K562 (cell line): ENCODE results near the gene MS4A6E. TPM values are rescaled to one million over a fixed set of nuclear protein-coding genes. Genes with fewer than 3 reads are reported as not detected.

Source experiments
- ATAC-seq: fragments of 200-7000 bp; cut with Tn5 transposase; 3 replicates; pipeline ENCODE4 v1.9.1; 2020; ENCODE audit warnings: moderate library complexity
- BruUV-seq: library from RNA; stranded (reverse); fragments of 400-500 nt; replicated peaks from 2 replicates; lab custom pipeline; 2021; lab: Mats Ljungman, UMichigan
- CTCF ChIA-PET: fragments of 300-600 bp; formaldehyde crosslinking; extraction: SDS; loops from one replicate; lab custom pipeline; 2021; ENCODE audit warnings: low intra/inter-chr PET ratio; lab: Yijun Ruan, JAX
- POLR2A ChIA-PET: fragments of 300-600, 350-650 bp; sonication (Branson Sonifier 250); formaldehyde crosslinking; extraction: SDS; loops from one replicate; lab custom pipeline; 2021; ENCODE audit warnings: antibody characterized with exemption, inconsistent platforms; lab: Yijun Ruan, JAX
- DNase-seq, 4 experiments: peaks; one replicate each; pipeline versions ENCODE4 v3.0.0 to v3.0.0-alpha.2; 2011 to 2018; ENCODE audit warnings: low spot score in 3 of 4, mixed read lengths in 3 of 4; ENCODE audit errors: extremely low read depth in 1 of 4
- FAIRE-seq: peaks from 2 replicates; lab custom pipeline; 2011; peaks lifted over from hg19 to GRCh38; lab: Jason Lieb, UNC
- H2AFZ ChIP-seq: 2 replicates; pipeline ENCODE4 v1.6.0; 2011; ENCODE audit warnings: low read depth, low read length, control low read depth, inconsistent platforms
- H3K27ac ChIP-seq: fragments of 200-600 bp; 3 replicates; pipeline ENCODE4 v1.8.0; 2011; ENCODE audit warnings: low read depth, mild to moderate bottlenecking, control low read depth, inconsistent platforms, low read length, moderate library complexity, mixed read lengths; ENCODE audit errors: extremely low read depth
- H3K27me3 ChIP-seq, 2 experiments: fragments of 300-600 bp in 1 of 2; 2 replicates in 1 of 2; 3 replicates in 1 of 2; pipeline versions ENCODE4 v1.6.0 to v1.8.0; 2011; ENCODE audit warnings: inconsistent platforms in 2 of 2, low read length in 2 of 2, mild to moderate bottlenecking in 1 of 2, mixed read lengths in 1 of 2, moderate library complexity in 1 of 2; ENCODE audit not compliant: control insufficient read depth in 2 of 2, insufficient read depth in 2 of 2
- H3K36me3 ChIP-seq: fragments of 300-600 bp; 3 replicates; pipeline ENCODE4 v1.8.0; 2011; ENCODE audit warnings: mild to moderate bottlenecking, low read length, inconsistent platforms; ENCODE audit not compliant: control insufficient read depth, insufficient read depth
- H3K4me1 ChIP-seq, 2 experiments: fragments of 200-600 bp in 1 of 2; replicated peaks in 1 of 2; 2 replicates in 1 of 2; 3 replicates in 1 of 2; pipeline versions ENCODE4 v1.5.1 to v1.8.0; 2011; ENCODE audit warnings: inconsistent platforms in 2 of 2, low read length in 2 of 2, mild to moderate bottlenecking in 1 of 2, mixed read lengths in 1 of 2, moderate library complexity in 1 of 2; ENCODE audit not compliant: control insufficient read depth in 2 of 2, insufficient read depth in 2 of 2
- H3K4me2 ChIP-seq: 2 replicates; pipeline ENCODE4 v1.6.1; 2011; ENCODE audit warnings: low read length, control low read depth, inconsistent platforms, mixed read lengths; ENCODE audit not compliant: insufficient read depth
- H3K4me3 ChIP-seq: fragments of 200-600 bp; sonication (generic), shearing (Covaris generic); 2 replicates; pipeline ENCODE4 v1.5.1; 2016; ENCODE audit warnings: control low read depth, inconsistent platforms
- H3K79me2 ChIP-seq: fragments of 200-600 bp; 3 replicates; pipeline ENCODE4 v1.8.0; 2011; ENCODE audit warnings: low read length, inconsistent platforms; ENCODE audit not compliant: control insufficient read depth, insufficient read depth
- H3K9ac ChIP-seq, 2 experiments: 2 replicates each; pipeline versions ENCODE4 v1.6.0 to v1.6.1; 2011; ENCODE audit warnings: low read depth in 2 of 2, low read length in 2 of 2, control low read depth in 1 of 2, inconsistent platforms in 1 of 2, mild to moderate bottlenecking in 1 of 2, mixed read lengths in 1 of 2; ENCODE audit not compliant: insufficient read depth in 1 of 2
- H3K9me1 ChIP-seq: one replicate; pipeline ENCODE4 v1.6.0; 2011; ENCODE audit warnings: inconsistent platforms, mild to moderate bottlenecking, low read length, moderate library complexity; ENCODE audit not compliant: control insufficient read depth, insufficient read depth
- H3K9me3 ChIP-seq: replicated peaks from 2 replicates; pipeline ENCODE4 v1.5.1; 2011; ENCODE audit warnings: low read depth, low read length, inconsistent platforms; ENCODE audit not compliant: control insufficient read depth, insufficient read depth
- H4K20me1 ChIP-seq: replicated peaks from 2 replicates; pipeline ENCODE4 v1.6.1; 2011; ENCODE audit warnings: low read length, inconsistent platforms, mixed read lengths; ENCODE audit not compliant: control insufficient read depth, insufficient read depth
- ARID3A ChIP-seq: IDR thresholded peaks from 2 replicates; pipeline ENCODE4 v1.6.1; 2012; ENCODE audit warnings: low read depth, low read length, improper control_type of control experiment, borderline replicate concordance
- CTCF ChIP-seq, 3 experiments: IDR thresholded peaks in 2 of 3; conservative IDR thresholded peaks in 1 of 3; 2 replicates each; pipeline ENCODE4 v1.5.1; 2011 to 2012; ENCODE audit warnings: low read length in 3 of 3, mild to moderate bottlenecking in 3 of 3, control low read depth in 2 of 3, improper control_type of control experiment in 1 of 3, inconsistent platforms in 1 of 3, low read depth in 1 of 3, mixed read lengths in 1 of 3, moderate library complexity in 1 of 3; ENCODE audit not compliant: insufficient read depth in 2 of 3
- FOS ChIP-seq: IDR thresholded peaks from 3 replicates; pipeline ENCODE4 v1.6.1; 2011; ENCODE audit not compliant: insufficient read length; ENCODE audit errors: extremely low read depth
- JUND ChIP-seq, 2 experiments: IDR thresholded peaks; 2 replicates in 1 of 2; 3 replicates in 1 of 2; pipeline ENCODE4 v1.6.1; 2011; ENCODE audit warnings: borderline replicate concordance in 2 of 2, low read depth in 2 of 2, low read length in 2 of 2, improper control_type of control experiment in 1 of 2, missing biosample characterization in 1 of 2, missing genetic modification characterization in 1 of 2, missing genetic modification reagents in 1 of 2
- RAD21 ChIP-seq, 2 experiments: fragments of 250-450 bp in 1 of 2; fragments of 450-650 bp in 1 of 2; sonication (Bioruptor Pico) in 1 of 2; formaldehyde crosslinking in 1 of 2; IDR thresholded peaks in 1 of 2; conservative IDR thresholded peaks in 1 of 2; 2 replicates each; pipeline versions ENCODE4 v1.4.0 to v1.8.0; 2020 to 2022; ENCODE audit warnings: mild to moderate bottlenecking in 2 of 2, moderate library complexity in 1 of 2
- SMC3 ChIP-seq: conservative IDR thresholded peaks from 2 replicates; pipeline ENCODE4 v1.6.1; 2011; ENCODE audit warnings: low read depth, low read length, improper control_type of control experiment; ENCODE audit not compliant: insufficient read depth
- ZNF280B ChIP-seq: fragments of 250-450 bp; sonication (Bioruptor Pico); IDR thresholded peaks from 2 replicates; pipeline ENCODE4 v1.5.1; 2021; ENCODE audit warnings: mild to moderate bottlenecking
- ZNF764 ChIP-seq: fragments of 250-450 bp; sonication (Bioruptor Pico); IDR thresholded peaks from 2 replicates; pipeline ENCODE4 v1.4.0; 2020; ENCODE audit warnings: low read depth, mild to moderate bottlenecking, moderate library complexity
- WGBS: fragments of 100-300 bp; shearing (Covaris generic); methylation state at CpG from one replicate; pipeline ENCODE4 v1.1.6; 2016; ENCODE audit warnings: low coverage, mixed read lengths; ENCODE audit not compliant: insufficient coverage; ENCODE audit errors: missing lambda C conversion rate; 5-methylcytosine and 5-hydroxymethylcytosine counted together
- in situ Hi-C: fragments of 300-500 bp; cut with MboI; formaldehyde crosslinking; loops from 4 replicates; pipeline ENCODE4 v1.15.0; 2018; ENCODE audit warnings: inconsistent platforms, mixed read lengths
- intact Hi-C: fragments of 100-400 bp; cut with micrococcal nuclease; formaldehyde crosslinking; loops from 2 replicates; pipeline ENCODE4 v1.14.2; 2022
- polyA plus RNA-seq, 8 experiments: library from polyadenylated mRNA; depleted of rRNA in 4 of 8; stranded (reverse) in 5 of 8; unstranded in 3 of 8; fragments of >200 nt; fragmentation: Nextera tagmentation in 2 of 8; fragmentation: Illumina TruSeq in 1 of 8; extraction: Ambion mirVana in 2 of 8; extraction: Trizol in 1 of 8; gene quantifications; 2 replicates each; pipeline versions ENCODE4 v1.2.1 to v1.2.3, GENCODE V29; 2011 to 2014; ENCODE audit warnings: inconsistent platforms in 1 of 8, missing spikeins in 1 of 8
- total RNA-seq, 7 experiments: library from RNA; depleted of rRNA in 6 of 7; stranded (reverse); fragments of >200 nt in 6 of 7; fragmentation: Illumina TruSeq in 2 of 7; extraction: Trizol in 2 of 7; gene quantifications; 2 replicates each; pipeline versions ENCODE4 v1.2.1 to v1.2.3, GENCODE V29; 2011 to 2021; ENCODE audit warnings: low replicate concordance in 1 of 7

The MS4A6E gene
- total and polyA plus RNA-seq, 9 of the 15 experiments (the other 6 are each of a cell fraction or from before 2014, with no cell fraction given) = 0.13 to 0.15 TPM; not detected in 7

GRCh38 chr11:60343094-60343704 lies 16.1 kb downstream of the MS4A6E start:
- no peak overlapping the region for H3K27ac ChIP-seq
- no peak overlapping the region for H3K9ac ChIP-seq
- no peaks in the 10 kb centered on the region for H3K27me3 ChIP-seq
- H3K4me3 ChIP-seq = no peak overlapping the region
- intact Hi-C loops (loop anchor here (5.0 kb wide), 1 partner anchor 76 kb away; no protein-coding TSS in a partner anchor), in situ Hi-C loops (no loop called here)
- H4K20me1 ChIP-seq = no peaks in the 10 kb centered on the region
- POLR2A ChIA-PET = no interaction called here
- no peaks in the 10 kb centered on the region for H3K9me1 ChIP-seq
- 27% methylated on average over 10 of the region's 10 CpGs for whole genome bisulfite sequencing
- no peaks in the 10 kb centered on the region for H3K79me2 ChIP-seq
- ATAC-seq (0 out of 3 replicates have a peak, but pooled peaks have one; percentile 33), DNase-seq (peak; percentile 23 to 43 (median 35)), FAIRE-seq (peak; percentile 83)
- H3K4me2 ChIP-seq = no peak overlapping the region
- no peak overlapping the region for H2AFZ ChIP-seq
- TF ChIP-seq ARID3A (no peak), CTCF (IDR thresholded peaks at IDR 0.05 in 2 of 3, conservative IDR thresholded peaks at IDR 0.05 in 1 of 3; ENCODE audit: insufficient read depth in 2 of 3, low read depth in 1 of 3, low read length in 3 of 3) (peak; percentile 47 to 63 (median 57); a peak in 5 of 6 replicates), JUND (IDR thresholded peaks at IDR 0.05; ENCODE audit: borderline replicate concordance, low read depth, low read length) (no peak), JUND (tag; IDR thresholded peaks at IDR 0.05; ENCODE audit: borderline replicate concordance, low read depth, low read length) (no peak), RAD21 (CRISPR knock-in tag; conservative IDR thresholded peaks at IDR 0.05 in 1 of 2, IDR thresholded peaks at IDR 0.05 in 1 of 2) (peak in 1 of 2 experiments; percentile 45; a peak in 2 of 4 replicates), SMC3 (0 out of 2 replicates have a peak, but pooled peaks have one; percentile 20), ZNF280B (CRISPR knock-in tag) (no peak), FOS (no peak), ZNF764 (CRISPR knock-in tag) (0 out of 2 replicates have a peak, but pooled peaks have one; percentile 35)
- CTCF ChIA-PET = no interaction called here
- no peaks in the 10 kb centered on the region for H3K4me1 ChIP-seq
- H3K9me3 ChIP-seq = no peaks in the 10 kb centered on the region
- BruUV-seq = no TSS peak
- no peaks in the 10 kb centered on the region for H3K36me3 ChIP-seq
